ENCODE data around the gene NELL1. TPM values are rescaled to one million over a fixed set of nuclear protein-coding genes. Genes with fewer than 3 reads are reported as not detected.

Gene NELL1
- total RNA-seq, 1 experiment from 2014 or later, result not detected

DNA sequence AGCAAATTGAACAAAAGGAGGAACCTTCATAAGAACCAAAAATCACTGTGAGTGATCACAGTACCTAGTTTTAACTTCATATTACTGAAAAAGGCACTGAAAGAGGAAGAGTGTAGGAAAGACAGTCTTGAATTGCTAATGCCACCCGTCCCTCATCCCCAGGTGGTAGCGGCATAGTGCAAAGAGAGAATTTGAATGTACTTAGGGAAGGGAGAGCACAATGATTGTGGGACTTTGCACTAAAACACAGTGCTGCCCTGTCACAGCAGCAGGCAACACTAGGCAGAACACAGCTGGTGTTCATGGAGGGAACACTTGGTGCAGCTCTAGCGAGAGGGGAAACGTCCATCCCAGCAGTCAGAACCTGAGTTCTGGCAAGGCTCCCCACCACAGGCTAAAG is 807.2 kb downstream of the NELL1 start:
- Mint-ChIP-seq H3K9me3 (ENCODE audit: unreplicated experiment) (no peaks in the 10 kb centered on the region), H3K27ac (ENCODE audit: unreplicated experiment) (no peak overlapping the region), H3K4me1 (ENCODE audit: low read depth, unreplicated experiment) (no peaks in the 10 kb centered on the region), H3K36me3 (ENCODE audit: insufficient read depth, unreplicated experiment) (no peaks in the 10 kb centered on the region), H3K4me3 (ENCODE audit: unreplicated experiment) (no peak overlapping the region), H3K27me3 (ENCODE audit: insufficient read depth, unreplicated experiment) (no peaks in the 10 kb centered on the region)
- H3K4me1 ChIP-seq, result no peaks in the 10 kb centered on the region
- BruUV-seq (replicated peaks), result no TSS peak
- H3K36me3 ChIP-seq (ENCODE audit: control insufficient read depth, insufficient read depth, low read length), result no peaks in the 10 kb centered on the region
- DNase-seq, result no peak
- intact Hi-C loops (cut with micrococcal nuclease; ENCODE audit: unreplicated experiment), result no loop called here
- H3K27me3 ChIP-seq (replicated peaks; ENCODE audit: control insufficient read depth, insufficient read depth, low read length), result no peaks in the 10 kb centered on the region
- TF ChIP-seq, protein P1, sequence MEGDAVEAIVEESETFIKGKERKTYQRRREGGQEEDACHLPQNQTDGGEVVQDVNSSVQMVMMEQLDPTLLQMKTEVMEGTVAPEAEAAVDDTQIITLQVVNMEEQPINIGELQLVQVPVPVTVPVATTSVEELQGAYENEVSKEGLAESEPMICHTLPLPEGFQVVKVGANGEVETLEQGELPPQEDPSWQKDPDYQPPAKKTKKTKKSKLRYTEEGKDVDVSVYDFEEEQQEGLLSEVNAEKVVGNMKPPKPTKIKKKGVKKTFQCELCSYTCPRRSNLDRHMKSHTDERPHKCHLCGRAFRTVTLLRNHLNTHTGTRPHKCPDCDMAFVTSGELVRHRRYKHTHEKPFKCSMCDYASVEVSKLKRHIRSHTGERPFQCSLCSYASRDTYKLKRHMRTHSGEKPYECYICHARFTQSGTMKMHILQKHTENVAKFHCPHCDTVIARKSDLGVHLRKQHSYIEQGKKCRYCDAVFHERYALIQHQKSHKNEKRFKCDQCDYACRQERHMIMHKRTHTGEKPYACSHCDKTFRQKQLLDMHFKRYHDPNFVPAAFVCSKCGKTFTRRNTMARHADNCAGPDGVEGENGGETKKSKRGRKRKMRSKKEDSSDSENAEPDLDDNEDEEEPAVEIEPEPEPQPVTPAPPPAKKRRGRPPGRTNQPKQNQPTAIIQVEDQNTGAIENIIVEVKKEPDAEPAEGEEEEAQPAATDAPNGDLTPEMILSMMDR (IDR thresholded peaks at IDR 0.05; ENCODE audit: insufficient read depth in 1 of 2, low read depth in 1 of 2, low read length in 1 of 2, severe bottlenecking in 1 of 2, unreplicated experiment in 1 of 2), result no peak
- CTCF ChIA-PET, result no interaction called here
- POLR2A ChIA-PET, result no interaction called here
- no peaks in the 10 kb centered on the region for H3K9me3 ChIP-seq
- no peak overlapping the region for H3K4me3 ChIP-seq (ENCODE audit: low read depth, low read length)

DNA sequence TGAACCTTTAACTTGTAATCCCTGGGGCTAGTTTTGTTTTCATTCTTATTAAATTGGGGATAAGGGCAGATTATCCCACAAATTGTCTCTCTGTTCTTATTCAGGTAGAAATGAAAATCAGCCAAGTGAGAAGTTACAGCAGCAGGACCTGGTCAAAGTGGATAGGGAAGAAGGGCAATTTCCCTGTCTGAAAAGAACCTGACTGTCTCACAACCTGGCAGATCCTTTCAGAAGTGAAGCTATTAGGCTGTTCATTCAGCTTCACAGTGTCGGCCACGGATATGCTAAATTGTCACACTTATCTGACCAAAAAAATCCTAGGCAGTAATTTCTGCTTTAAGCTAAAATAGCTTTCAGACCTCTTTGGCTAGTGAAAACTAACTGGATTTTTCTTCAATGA is 810.9 kb downstream of the NELL1 start:
- no peaks in the 10 kb centered on the region for H3K36me3 Mint-ChIP-seq (ENCODE audit: insufficient read depth, unreplicated experiment)
- POLR2A ChIA-PET, result no interaction called here

DNA sequence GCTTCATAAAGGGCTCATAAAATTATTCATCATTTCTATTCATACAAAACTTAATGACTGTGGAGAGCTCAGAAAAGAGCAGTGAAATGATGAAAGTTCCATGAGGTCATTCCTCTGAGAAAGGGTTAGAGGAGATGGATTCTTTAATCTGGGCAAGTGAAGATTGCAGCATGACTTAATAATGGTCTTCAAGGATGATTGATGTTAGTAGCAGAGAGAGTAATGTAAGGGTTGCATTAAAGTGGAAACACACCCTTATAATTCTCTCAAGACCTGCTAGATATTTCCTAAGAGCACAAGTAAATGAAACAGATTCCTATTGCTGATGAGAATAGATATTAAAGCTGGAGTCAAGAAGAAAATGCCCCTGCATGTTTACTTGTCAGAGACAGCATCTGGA is 811.9 kb downstream of the NELL1 start:
- CTCF ChIA-PET, result no interaction called here
- BruUV-seq (replicated peaks), result no TSS peak
- no peak for DNase-seq
- no peaks in the 10 kb centered on the region for H3K4me1 Mint-ChIP-seq (ENCODE audit: low read depth, unreplicated experiment)
- no peaks in the 10 kb centered on the region for H3K9me3 ChIP-seq
- no peaks in the 10 kb centered on the region for H3K36me3 Mint-ChIP-seq (ENCODE audit: insufficient read depth, unreplicated experiment)
- H3K9me3 Mint-ChIP-seq (ENCODE audit: unreplicated experiment), result no peaks in the 10 kb centered on the region
- POLR2A ChIA-PET, result no interaction called here
- intact Hi-C loops (cut with micrococcal nuclease; ENCODE audit: unreplicated experiment), result no loop called here
- no peak overlapping the region for H3K4me3 Mint-ChIP-seq (ENCODE audit: unreplicated experiment)
- TF ChIP-seq, protein P1 (IDR thresholded peaks at IDR 0.05; ENCODE audit: insufficient read depth in 1 of 2, low read depth in 1 of 2, low read length in 1 of 2, severe bottlenecking in 1 of 2, unreplicated experiment in 1 of 2), result no peak
- H3K4me1 ChIP-seq, result no peaks in the 10 kb centered on the region
- H3K27ac Mint-ChIP-seq (ENCODE audit: unreplicated experiment), result no peak overlapping the region
- H3K4me3 ChIP-seq (ENCODE audit: low read depth, low read length), result no peak overlapping the region
- no peaks in the 10 kb centered on the region for H3K36me3 ChIP-seq (ENCODE audit: control insufficient read depth, insufficient read depth, low read length)
- no peaks in the 10 kb centered on the region for H3K27me3 Mint-ChIP-seq (ENCODE audit: insufficient read depth, unreplicated experiment)
- no peaks in the 10 kb centered on the region for H3K27me3 ChIP-seq (replicated peaks; ENCODE audit: control insufficient read depth, insufficient read depth, low read length)

More for the DNA sequence above, 810.9 kb downstream of the NELL1 start:
- no peaks in the 10 kb centered on the region for H3K9me3 Mint-ChIP-seq (ENCODE audit: unreplicated experiment)
- TF ChIP-seq, protein P1 (IDR thresholded peaks at IDR 0.05; ENCODE audit: insufficient read depth in 1 of 2, low read depth in 1 of 2, low read length in 1 of 2, severe bottlenecking in 1 of 2, unreplicated experiment in 1 of 2), result no peak
- Histone ChIP-seq H3K4me1 (no peaks in the 10 kb centered on the region), H3K4me3 (ENCODE audit: low read depth, low read length) (no peak overlapping the region), H3K27me3 (replicated peaks; ENCODE audit: control insufficient read depth, insufficient read depth, low read length) (no peaks in the 10 kb centered on the region), H3K9me3 (no peaks in the 10 kb centered on the region), H3K36me3 (ENCODE audit: control insufficient read depth, insufficient read depth, low read length) (no peaks in the 10 kb centered on the region)
- BruUV-seq (replicated peaks), result no TSS peak
- H3K27me3 Mint-ChIP-seq (ENCODE audit: insufficient read depth, unreplicated experiment), result no peaks in the 10 kb centered on the region
- CTCF ChIA-PET, result no interaction called here
- H3K4me1 Mint-ChIP-seq (ENCODE audit: low read depth, unreplicated experiment), result no peaks in the 10 kb centered on the region
- H3K4me3 Mint-ChIP-seq (ENCODE audit: unreplicated experiment), result no peak overlapping the region
- no peak overlapping the region for H3K27ac Mint-ChIP-seq (ENCODE audit: unreplicated experiment)
- DNase-seq, result no peak
- intact Hi-C loops (cut with micrococcal nuclease; ENCODE audit: unreplicated experiment), result no loop called here

Measured in Caco-2 (cell line).